ENCODE measurements around the gene TRPV6. TPM values are rescaled to one million over a fixed set of nuclear protein-coding genes. Genes with fewer than 3 reads are reported as not detected.

TRPV6 gene
- polyA plus RNA-seq, 1 donor from 2014 or later: 0.30 TPM

- H3K9ac ChIP-seq (ENCODE audit: low read length): no peak overlapping the region
- no peak overlapping the region for H3K4me3 ChIP-seq (ENCODE audit: low read length)
- TF ChIP-seq EZH2 (IDR thresholded peaks at IDR 0.05; ENCODE audit: borderline replicate concordance, insufficient read depth, low read length, poor library complexity, severe bottlenecking) (no peak), SMC3 (conservative IDR thresholded peaks at IDR 0.05; ENCODE audit: poor library complexity) (no peak), EP300 (conservative IDR thresholded peaks at IDR 0.05; ENCODE audit: poor library complexity, severe bottlenecking) (no peak), POLR2AphosphoS5 (IDR thresholded peaks at IDR 0.05) (no peak), CTCF (IDR thresholded peaks at IDR 0.05; ENCODE audit: poor library complexity, severe bottlenecking) (no peak), MXI1 (conservative IDR thresholded peaks at IDR 0.05; ENCODE audit: poor library complexity, severe bottlenecking) (no peak), RAD21 (conservative IDR thresholded peaks at IDR 0.05) (no peak), TAF1 (IDR thresholded peaks at IDR 0.05; ENCODE audit: low read depth) (no peak), REST (IDR thresholded peaks at IDR 0.05; ENCODE audit: borderline replicate concordance) (no peak)
These were observed 3.8 kb downstream of the TRPV6 start for GRCh38 chr7:142881586-142882337.

GRCh38 chr7:142880876-142881505 lies 4.6 kb downstream of the TRPV6 start:
- Histone ChIP-seq H3K9me3 (ENCODE audit: low read length) (no peaks in the 10 kb centered on the region), H3K4me2 (ENCODE audit: low read length) (no peak overlapping the region), H3K27me3 (ENCODE audit: insufficient read depth, low read depth, low read length) (no peaks in the 10 kb centered on the region), H3K9me2 (ENCODE audit: insufficient read depth, low read length) (no peaks in the 10 kb centered on the region), H3K36me3 (ENCODE audit: insufficient read depth, low read length) (no peaks in the 10 kb centered on the region), H4K20me1 (ENCODE audit: insufficient read depth) (no peaks in the 10 kb centered on the region), H3K4me3 (ENCODE audit: low read length) (no peak overlapping the region), H3F3A (ENCODE audit: insufficient read depth, low read length, poor library complexity, severe bottlenecking) (no peaks in the 10 kb centered on the region), H2AFZ (ENCODE audit: low read depth, low read length) (no peak overlapping the region), H3K27ac (ENCODE audit: low read length) (no peak overlapping the region), H3K9ac (ENCODE audit: low read length) (no peak overlapping the region), H3K79me2 (replicated peaks; ENCODE audit: insufficient read depth, low read length) (no peaks in the 10 kb centered on the region)
- TF ChIP-seq MXI1 (conservative IDR thresholded peaks at IDR 0.05; ENCODE audit: poor library complexity, severe bottlenecking): no peak
- TF ChIP-seq RAD21 (conservative IDR thresholded peaks at IDR 0.05): no peak
- peak; percentile 31 for TF ChIP-seq SMC3 (conservative IDR thresholded peaks at IDR 0.05; ENCODE audit: poor library complexity)
- no peak for TF ChIP-seq POLR2AphosphoS5 (IDR thresholded peaks at IDR 0.05)
- TF ChIP-seq EP300 (conservative IDR thresholded peaks at IDR 0.05; ENCODE audit: poor library complexity, severe bottlenecking): no peak
- TF ChIP-seq CTCF (IDR thresholded peaks at IDR 0.05; ENCODE audit: poor library complexity, severe bottlenecking): peak; percentile 35
- no peak for TF ChIP-seq REST (IDR thresholded peaks at IDR 0.05; ENCODE audit: borderline replicate concordance)
- no peak for TF ChIP-seq EZH2 (IDR thresholded peaks at IDR 0.05; ENCODE audit: borderline replicate concordance, insufficient read depth, low read length, poor library complexity, severe bottlenecking)

More at GRCh38 chr7:142881586-142882337, 3.8 kb downstream of the TRPV6 start:
- no peaks in the 10 kb centered on the region for H3K9me2 ChIP-seq (ENCODE audit: insufficient read depth, low read length)
- H3K27me3 ChIP-seq (ENCODE audit: insufficient read depth, low read depth, low read length): no peaks in the 10 kb centered on the region
- H3K36me3 ChIP-seq (ENCODE audit: insufficient read depth, low read length): no peaks in the 10 kb centered on the region
- no peak overlapping the region for H3K4me2 ChIP-seq (ENCODE audit: low read length)
- H2AFZ ChIP-seq (ENCODE audit: low read depth, low read length): no peak overlapping the region
- no peak overlapping the region for H3K27ac ChIP-seq (ENCODE audit: low read length)
- no peaks in the 10 kb centered on the region for H4K20me1 ChIP-seq (ENCODE audit: insufficient read depth)
- no peaks in the 10 kb centered on the region for H3K79me2 ChIP-seq (replicated peaks; ENCODE audit: insufficient read depth, low read length)
- H3F3A ChIP-seq (ENCODE audit: insufficient read depth, low read length, poor library complexity, severe bottlenecking): no peaks in the 10 kb centered on the region
- no peaks in the 10 kb centered on the region for H3K9me3 ChIP-seq (ENCODE audit: low read length)
